HEK293T (cell line): ENCODE measurements around the gene MTCL3.

Experiments
- BHLHE40 ChIP-seq: fragments of 450-650 bp; IDR thresholded peaks from 2 replicates; pipeline ENCODE4 v1.6.1; 2016; ENCODE audit warnings: mild to moderate bottlenecking, moderate library complexity, borderline replicate concordance
- FOXA1 ChIP-seq: fragments of 450-650 bp; IDR thresholded peaks from 2 replicates; pipeline ENCODE4 v1.6.1; 2016; ENCODE audit warnings: mild to moderate bottlenecking
- FOXM1 ChIP-seq: fragments of 450-650 bp; IDR thresholded peaks from 2 replicates; pipeline ENCODE4 v1.6.1; 2017; ENCODE audit warnings: mild to moderate bottlenecking, borderline replicate concordance
- L3MBTL2 ChIP-seq: fragments of 450-650 bp; conservative IDR thresholded peaks from 2 replicates; pipeline ENCODE4 v1.6.1; 2016; ENCODE audit warnings: mild to moderate bottlenecking
- SP1 ChIP-seq: fragments of 450-650 bp; IDR thresholded peaks from 2 replicates; pipeline ENCODE4 v1.6.1; 2017
- SUZ12 ChIP-seq: fragments of 450-650 bp; IDR thresholded peaks from 2 replicates; pipeline ENCODE4 v1.6.1; 2016; ENCODE audit warnings: mild to moderate bottlenecking
- TARDBP ChIP-seq: fragments of 450-650 bp; IDR thresholded peaks from 2 replicates; pipeline ENCODE4 v1.6.1; 2016
- ZNF384 ChIP-seq: fragments of 450-650 bp; IDR thresholded peaks from 2 replicates; pipeline ENCODE4 v1.6.1; 2016
- TF ChIP-seq, protein P1 (sequence below): fragments of 450-650 bp; IDR thresholded peaks from 2 replicates; pipeline ENCODE4 v1.6.1; 2016

- TF ChIP-seq ZNF384 (no peak), SUZ12 (no peak), FOXM1 (no peak), TARDBP (no peak), SP1 (no peak), BHLHE40 (no peak), FOXA1 (no peak), L3MBTL2 (no peak)
- TF ChIP-seq, protein P1, sequence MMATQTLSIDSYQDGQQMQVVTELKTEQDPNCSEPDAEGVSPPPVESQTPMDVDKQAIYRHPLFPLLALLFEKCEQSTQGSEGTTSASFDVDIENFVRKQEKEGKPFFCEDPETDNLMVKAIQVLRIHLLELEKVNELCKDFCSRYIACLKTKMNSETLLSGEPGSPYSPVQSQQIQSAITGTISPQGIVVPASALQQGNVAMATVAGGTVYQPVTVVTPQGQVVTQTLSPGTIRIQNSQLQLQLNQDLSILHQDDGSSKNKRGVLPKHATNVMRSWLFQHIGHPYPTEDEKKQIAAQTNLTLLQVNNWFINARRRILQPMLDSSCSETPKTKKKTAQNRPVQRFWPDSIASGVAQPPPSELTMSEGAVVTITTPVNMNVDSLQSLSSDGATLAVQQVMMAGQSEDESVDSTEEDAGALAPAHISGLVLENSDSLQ, result no peak
Measured at GRCh38 chr6:127463056-127463455, 56.1 kb downstream of the MTCL3 start.
